Endothelial cell (in vitro differentiated cells): ENCODE data around the gene NRXN2. TPM values are rescaled to one million over a fixed set of nuclear protein-coding genes. Genes with fewer than 3 reads are reported as not detected.

ENCODE experiments used
- DNase-seq: peaks from one replicate; pipeline ENCODE4 v3.0.0; 2021; ENCODE audit warnings: low spot score
- H3K27ac Mint-ChIP-seq: one replicate; pipeline ENCODE4 v1.8.0; 2021; ENCODE audit warnings: mixed read lengths, inconsistent platforms; ENCODE audit not compliant: unreplicated experiment
- H3K27me3 Mint-ChIP-seq: one replicate; pipeline ENCODE4 v1.8.0; 2021; ENCODE audit warnings: mild to moderate bottlenecking, moderate library complexity, mixed read lengths, inconsistent platforms; ENCODE audit not compliant: unreplicated experiment
- H3K36me3 Mint-ChIP-seq: one replicate; pipeline ENCODE4 v1.8.0; 2021; ENCODE audit warnings: mild to moderate bottlenecking, low read depth, mixed read lengths, inconsistent platforms; ENCODE audit not compliant: unreplicated experiment
- H3K4me1 Mint-ChIP-seq: one replicate; pipeline ENCODE4 v1.8.0; 2021; ENCODE audit warnings: mild to moderate bottlenecking, mixed read lengths, inconsistent platforms; ENCODE audit not compliant: unreplicated experiment
- H3K4me3 Mint-ChIP-seq: one replicate; pipeline ENCODE4 v1.8.0; 2021; ENCODE audit warnings: mild to moderate bottlenecking, mixed read lengths, inconsistent platforms; ENCODE audit not compliant: unreplicated experiment
- H3K9me3 Mint-ChIP-seq: one replicate; pipeline ENCODE4 v1.8.0; 2021; ENCODE audit warnings: mixed read lengths, inconsistent platforms; ENCODE audit not compliant: unreplicated experiment
- CTCF ChIP-seq: fragments of 200-600 bp; sonication (generic); IDR thresholded peaks from one replicate; pipeline ENCODE4 v1.5.0; 2021; ENCODE audit warnings: antibody characterized with exemption; ENCODE audit not compliant: unreplicated experiment
- total RNA-seq: library from RNA; stranded (reverse); fragmentation: NEBNext Ultra II Directional; extraction: Animal tissue kit (Norgen Biotek cat#: 25700); gene quantifications from one replicate; pipeline ENCODE4 v1.2.1, GENCODE V29; 2021; ENCODE audit not compliant: unreplicated experiment

The NRXN2 gene
- total RNA-seq, 1 donor from 2014 or later = 11.5 TPM

- H3K27ac Mint-ChIP-seq = no peak overlapping the region
- no peak for DNase-seq
Observed at GRCh38 chr11:64620381-64620971, 102.5 kb downstream of the NRXN2 start.

GRCh38 chr11:64619811-64620380 lies 103.1 kb downstream of the NRXN2 start:
- Mint-ChIP-seq H3K27me3 (peaks cover 17% of the 10 kb centered on the region), H3K4me1 (peaks cover 6% of the 10 kb centered on the region), H3K9me3 (no peaks in the 10 kb centered on the region), H3K27ac (peak overlapping the region; percentile 30), H3K36me3 (peaks cover 4% of the 10 kb centered on the region), H3K4me3 (no peak overlapping the region)
- no peak for TF ChIP-seq CTCF
- no peak for DNase-seq

More at GRCh38 chr11:64620381-64620971, 102.5 kb downstream of the NRXN2 start:
- H3K9me3 Mint-ChIP-seq = no peaks in the 10 kb centered on the region
- no peak overlapping the region for H3K4me3 Mint-ChIP-seq
- H3K36me3 Mint-ChIP-seq = peaks cover 4% of the 10 kb centered on the region
- peaks cover 15% of the 10 kb centered on the region for H3K27me3 Mint-ChIP-seq
- peaks cover 6% of the 10 kb centered on the region for H3K4me1 Mint-ChIP-seq
- no peak for TF ChIP-seq CTCF

- Mint-ChIP-seq H3K36me3 (peaks cover 4% of the 10 kb centered on the region), H3K27ac (no peak overlapping the region), H3K9me3 (no peaks in the 10 kb centered on the region), H3K4me1 (peaks cover 6% of the 10 kb centered on the region), H3K4me3 (no peak overlapping the region), H3K27me3 (peaks cover 17% of the 10 kb centered on the region)
- TF ChIP-seq CTCF = no peak
- no peak for DNase-seq
Observed at GRCh38 chr11:64619196-64619595, 103.8 kb downstream of the NRXN2 start.

GRCh38 chr11:64616817-64617216 lies 106.2 kb downstream of the NRXN2 start:
- H3K4me3 Mint-ChIP-seq = peak overlapping the region; percentile 5
- H3K27ac Mint-ChIP-seq = peak overlapping the region; percentile 1
- H3K36me3 Mint-ChIP-seq = peaks cover 4% of the 10 kb centered on the region
- peaks cover 16% of the 10 kb centered on the region for H3K27me3 Mint-ChIP-seq
- no peak for TF ChIP-seq CTCF
- no peak for DNase-seq
- H3K4me1 Mint-ChIP-seq = peaks cover 15% of the 10 kb centered on the region
- H3K9me3 Mint-ChIP-seq = no peaks in the 10 kb centered on the region

- no peak overlapping the region for H3K4me3 Mint-ChIP-seq
- no peak overlapping the region for H3K27ac Mint-ChIP-seq
- no peak for TF ChIP-seq CTCF
- peaks cover 13% of the 10 kb centered on the region for H3K27me3 Mint-ChIP-seq
- H3K9me3 Mint-ChIP-seq = no peaks in the 10 kb centered on the region
- peaks cover 16% of the 10 kb centered on the region for H3K4me1 Mint-ChIP-seq
- H3K36me3 Mint-ChIP-seq = peaks cover 4% of the 10 kb centered on the region
- DNase-seq = no peak
Observed at GRCh38 chr11:64614917-64615316, 108.1 kb downstream of the NRXN2 start.
